GM23338 (cell line): ENCODE measurements around the gene OLA1. TPM values are rescaled to one million over a fixed set of nuclear protein-coding genes. Genes with fewer than 3 reads are reported as not detected.

Source experiments
- ATAC-seq: fragments of 200-7000 bp; cut with Tn5 transposase; 3 replicates; pipeline ENCODE4 v1.9.1; 2020
- DNase-seq: peaks from one replicate; pipeline ENCODE4 v3.0.0-alpha.2; 2015; ENCODE audit warnings: low spot score
- H2AFZ ChIP-seq: fragments of 200-600 bp; sonication (generic); 2 replicates; pipeline ENCODE4 v1.8.0; 2016; ENCODE audit warnings: antibody characterized with exemption, mild to moderate bottlenecking, moderate library complexity
- H3F3A ChIP-seq: fragments of 200-600 bp; sonication (generic); replicated peaks from 2 replicates; pipeline ENCODE4 v1.8.0; 2017; ENCODE audit warnings: antibody characterized with exemption, mixed run types, low read depth
- H3K27ac ChIP-seq: fragments of 200-600 bp; sonication (generic); 2 replicates; pipeline ENCODE4 v1.6.1; 2016; ENCODE audit warnings: low read depth
- H3K27me3 ChIP-seq: fragments of 200-600 bp; sonication (generic); 2 replicates; pipeline ENCODE4 v1.8.0; 2016; ENCODE audit warnings: mild to moderate bottlenecking, mixed run types, moderate library complexity; ENCODE audit not compliant: insufficient read depth
- H3K36me3 ChIP-seq: fragments of 200-600 bp; sonication (generic); 2 replicates; pipeline ENCODE4 v1.8.0; 2016; ENCODE audit warnings: mild to moderate bottlenecking; ENCODE audit not compliant: insufficient read depth
- H3K4me1 ChIP-seq: fragments of 200-600 bp; sonication (generic); 2 replicates; pipeline ENCODE4 v1.8.0; 2016; ENCODE audit warnings: mild to moderate bottlenecking, moderate library complexity; ENCODE audit not compliant: insufficient read depth
- H3K4me2 ChIP-seq: fragments of 200-600 bp; sonication (generic); 2 replicates; pipeline ENCODE4 v1.7.1; 2017; ENCODE audit warnings: mixed run types
- H3K4me3 ChIP-seq: fragments of 200-600 bp; sonication (generic); 2 replicates; pipeline ENCODE4 v1.6.1; 2016; ENCODE audit warnings: mixed run types
- H3K79me2 ChIP-seq: fragments of 200-600 bp; sonication (generic); replicated peaks from 2 replicates; pipeline ENCODE4 v1.8.0; 2017; ENCODE audit warnings: mild to moderate bottlenecking; ENCODE audit not compliant: insufficient read depth
- H3K9me2 ChIP-seq: fragments of 200-600 bp; sonication (generic); 2 replicates; pipeline ENCODE4 v1.8.0; 2017; ENCODE audit not compliant: insufficient read depth
- H4K20me1 ChIP-seq: fragments of 200-600 bp; sonication (generic); replicated peaks from 2 replicates; pipeline ENCODE4 v1.8.0; 2017; ENCODE audit warnings: mild to moderate bottlenecking; ENCODE audit not compliant: insufficient read depth
- H3K27ac Mint-ChIP-seq: 2 replicates; pipeline ENCODE4 v1.8.0; 2020; ENCODE audit warnings: inconsistent platforms, mild to moderate bottlenecking, moderate library complexity, mixed read lengths
- H3K27me3 Mint-ChIP-seq: 3 replicates; pipeline ENCODE4 v1.8.0; 2022; ENCODE audit warnings: low read depth, mild to moderate bottlenecking, moderate library complexity, mixed read lengths, inconsistent platforms; ENCODE audit not compliant: insufficient read depth, poor library complexity
- H3K36me3 Mint-ChIP-seq: 3 replicates; pipeline ENCODE4 v1.8.0; 2021; ENCODE audit warnings: low read depth, mild to moderate bottlenecking, inconsistent platforms, moderate library complexity, mixed read lengths
- H3K4me1 Mint-ChIP-seq: 3 replicates; pipeline ENCODE4 v1.8.0; 2020; ENCODE audit warnings: mild to moderate bottlenecking, inconsistent platforms, mixed read lengths
- H3K4me3 Mint-ChIP-seq: 3 replicates; pipeline ENCODE4 v1.8.0; 2021; ENCODE audit warnings: moderate library complexity, mild to moderate bottlenecking, inconsistent platforms, mixed read lengths
- H3K9me3 Mint-ChIP-seq: 3 replicates; pipeline ENCODE4 v1.8.0; 2020; ENCODE audit warnings: moderate library complexity, mild to moderate bottlenecking, inconsistent platforms, mixed read lengths
- CREB1 ChIP-seq: fragments of 250-450 bp; sonication (Bioruptor Pico); IDR thresholded peaks from 2 replicates; pipeline ENCODE4 v1.5.0; 2020; ENCODE audit warnings: low read depth, mild to moderate bottlenecking, moderate library complexity
- CTCF ChIP-seq, 2 experiments: fragments of 200-600 bp in 1 of 2; sonication (generic) in 1 of 2; conservative IDR thresholded peaks; 2 replicates each; pipeline versions ENCODE4 v1.5.1 to v1.6.1; 2016 to 2017; ENCODE audit warnings: antibody characterized with exemption in 2 of 2, low read depth in 2 of 2, mild to moderate bottlenecking in 2 of 2, moderate library complexity in 1 of 2
- ETS1 ChIP-seq: IDR thresholded peaks from 2 replicates; pipeline ENCODE4 v1.6.1; 2016; ENCODE audit warnings: antibody characterized with exemption
- EZH2 ChIP-seq: fragments of 200-600 bp; sonication (generic); IDR thresholded peaks from one replicate; pipeline ENCODE4 v1.8.0; 2017; ENCODE audit warnings: antibody characterized with exemption, mild to moderate bottlenecking, low read depth; ENCODE audit not compliant: unreplicated experiment
- EZH2phosphoT487 ChIP-seq: fragments of 200-600 bp; sonication (generic); IDR thresholded peaks from one replicate; pipeline ENCODE4 v1.8.1; 2018; ENCODE audit warnings: antibody characterized with exemption; ENCODE audit not compliant: unreplicated experiment
- JUNB ChIP-seq: IDR thresholded peaks from one replicate; pipeline ENCODE4 v1.6.1; 2016; ENCODE audit warnings: antibody characterized with exemption; ENCODE audit not compliant: unreplicated experiment
- NANOG ChIP-seq: IDR thresholded peaks from 2 replicates; pipeline ENCODE4 v1.6.1; 2016; ENCODE audit warnings: antibody characterized with exemption, borderline replicate concordance
- POLR2AphosphoS5 ChIP-seq: IDR thresholded peaks from 2 replicates; pipeline ENCODE4 v1.6.1; 2016; ENCODE audit warnings: antibody characterized with exemption, low read depth
- REST ChIP-seq: IDR thresholded peaks from one replicate; pipeline ENCODE4 v1.6.1; 2018; ENCODE audit warnings: antibody characterized with exemption; ENCODE audit not compliant: unreplicated experiment
- STAT1 ChIP-seq: IDR thresholded peaks from one replicate; pipeline ENCODE4 v1.6.1; 2016; ENCODE audit warnings: antibody characterized with exemption; ENCODE audit not compliant: unreplicated experiment
- ZNF114 ChIP-seq: fragments of 250-450 bp; sonication (Bioruptor Pico); IDR thresholded peaks from 2 replicates; pipeline ENCODE4 v1.5.0; 2020; ENCODE audit warnings: mild to moderate bottlenecking, moderate library complexity
- ZNF331 ChIP-seq: fragments of 250-450 bp; sonication (Bioruptor Pico); IDR thresholded peaks from 2 replicates; pipeline ENCODE4 v1.5.0; 2020; ENCODE audit warnings: low read depth, mild to moderate bottlenecking, moderate library complexity
- ZNF462 ChIP-seq: fragments of 250-450 bp; sonication (Bioruptor Pico); IDR thresholded peaks from 2 replicates; pipeline ENCODE4 v1.5.0; 2020; ENCODE audit warnings: mild to moderate bottlenecking, moderate library complexity
- polyA plus RNA-seq: library from polyadenylated mRNA; unstranded; fragments of >200 nt; fragmentation: Nextera tagmentation; extraction: Ambion mirVana; gene quantifications from 2 replicates; pipeline ENCODE4 v1.2.1, GENCODE V29; 2016
- total RNA-seq: library from RNA; depleted of rRNA; stranded (reverse); fragments of >200 nt; shearing (Covaris generic); gene quantifications from 2 replicates; pipeline ENCODE4 v1.2.3, GENCODE V29; 2014

OLA1 gene
- total and polyA plus RNA-seq, 2 experiments from 2014 or later: 104 to 242 TPM

- ATAC-seq (no peak), DNase-seq (no peak)
- H3K9me2 ChIP-seq: no peaks in the 10 kb centered on the region
- Mint-ChIP-seq H3K36me3 (peaks cover 2% of the 10 kb centered on the region; the same call in 1 of the 3 replicates), H3K4me1 (peaks cover 26% of the 10 kb centered on the region; the same call in 2 of the 3 replicates), H3K9me3 (no peaks in the 10 kb centered on the region), H3K27me3 (no peaks in the 10 kb centered on the region), H3K27ac (no peak overlapping the region), H3K4me3 (no peak overlapping the region)
- TF ChIP-seq CREB1: no peak
- TF ChIP-seq NANOG: no peak
- TF ChIP-seq JUNB: no peak
- TF ChIP-seq REST: no peak
- no peak for TF ChIP-seq ETS1
- no peak for TF ChIP-seq ZNF331 (CRISPR knock-in tag)
- TF ChIP-seq EZH2: no peak
- no peak for TF ChIP-seq EZH2phosphoT487
- no peak for TF ChIP-seq STAT1
- TF ChIP-seq ZNF114: no peak
- no peak for TF ChIP-seq CTCF (conservative IDR thresholded peaks at IDR 0.05; ENCODE audit: low read depth in 2 of 2)
- no peak for TF ChIP-seq ZNF462 (CRISPR knock-in tag)
- TF ChIP-seq POLR2AphosphoS5: no peak
- peaks cover 14% of the 10 kb centered on the region for H3K4me1 ChIP-seq
- H3K4me2 ChIP-seq: no peak overlapping the region
- no peak overlapping the region for H3K27ac ChIP-seq
- no peaks in the 10 kb centered on the region for H3K79me2 ChIP-seq
- H4K20me1 ChIP-seq: no peaks in the 10 kb centered on the region
- no peaks in the 10 kb centered on the region for H3K27me3 ChIP-seq
- no peak overlapping the region for H2AFZ ChIP-seq
- no peak overlapping the region for H3K4me3 ChIP-seq
- H3K36me3 ChIP-seq: no peaks in the 10 kb centered on the region
- no peaks in the 10 kb centered on the region for H3F3A ChIP-seq
These were observed 162.6 kb downstream of the OLA1 start for GRCh38 chr2:174085781-174086180.
